GM06990 (cell line): ENCODE measurements around the gene GARIN1A.

Experiments
- DNase-seq: peaks from one replicate; pipeline ENCODE4 v3.0.0-alpha.2; 2011; ENCODE audit not compliant: insufficient read length; ENCODE audit errors: extremely low read depth
- H3K27me3 ChIP-seq: replicated peaks from 2 replicates; pipeline ENCODE4 v1.6.0; 2011; ENCODE audit warnings: low read length; ENCODE audit not compliant: control insufficient read depth, insufficient read depth
- H3K36me3 ChIP-seq: 2 replicates; pipeline ENCODE4 v1.5.1; 2011; ENCODE audit warnings: low read length; ENCODE audit not compliant: control insufficient read depth, insufficient read depth
- H3K4me3 ChIP-seq: replicated peaks from 2 replicates; pipeline ENCODE4 v1.5.1; 2011; ENCODE audit warnings: low read depth, mild to moderate bottlenecking, control low read depth, low read length
- TF ChIP-seq, protein P1 (sequence below): IDR thresholded peaks from 2 replicates; pipeline ENCODE4 v1.5.1; 2011; ENCODE audit warnings: low read length, control low read depth, mild to moderate bottlenecking, inconsistent platforms; ENCODE audit not compliant: insufficient read depth, poor library complexity, severe bottlenecking

The GARIN1A gene

DNA sequence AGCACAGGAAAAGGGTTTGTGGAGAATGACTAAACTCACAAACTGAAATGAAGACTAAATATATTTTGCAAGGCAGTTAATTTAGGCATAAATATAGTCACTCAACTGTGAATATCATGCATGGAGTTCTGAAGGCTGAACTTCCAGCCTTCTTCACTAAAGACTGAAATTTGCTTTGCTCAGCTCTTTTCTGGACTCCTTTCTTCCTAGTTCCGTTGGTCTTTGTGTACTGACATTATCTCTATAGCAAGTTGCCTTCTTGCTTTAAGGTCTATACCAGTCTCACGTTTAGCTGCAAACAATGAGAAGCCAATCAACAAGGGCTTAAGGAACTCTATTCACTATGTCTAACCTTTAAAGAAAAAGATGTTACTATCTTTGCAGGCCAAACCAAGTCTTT is 22.6 kb downstream of the GARIN1A start:
- no peaks in the 10 kb centered on the region; the same call in 1 of the 2 replicates for H3K27me3 ChIP-seq
- no peak overlapping the region for H3K4me3 ChIP-seq
- TF ChIP-seq, protein P1, sequence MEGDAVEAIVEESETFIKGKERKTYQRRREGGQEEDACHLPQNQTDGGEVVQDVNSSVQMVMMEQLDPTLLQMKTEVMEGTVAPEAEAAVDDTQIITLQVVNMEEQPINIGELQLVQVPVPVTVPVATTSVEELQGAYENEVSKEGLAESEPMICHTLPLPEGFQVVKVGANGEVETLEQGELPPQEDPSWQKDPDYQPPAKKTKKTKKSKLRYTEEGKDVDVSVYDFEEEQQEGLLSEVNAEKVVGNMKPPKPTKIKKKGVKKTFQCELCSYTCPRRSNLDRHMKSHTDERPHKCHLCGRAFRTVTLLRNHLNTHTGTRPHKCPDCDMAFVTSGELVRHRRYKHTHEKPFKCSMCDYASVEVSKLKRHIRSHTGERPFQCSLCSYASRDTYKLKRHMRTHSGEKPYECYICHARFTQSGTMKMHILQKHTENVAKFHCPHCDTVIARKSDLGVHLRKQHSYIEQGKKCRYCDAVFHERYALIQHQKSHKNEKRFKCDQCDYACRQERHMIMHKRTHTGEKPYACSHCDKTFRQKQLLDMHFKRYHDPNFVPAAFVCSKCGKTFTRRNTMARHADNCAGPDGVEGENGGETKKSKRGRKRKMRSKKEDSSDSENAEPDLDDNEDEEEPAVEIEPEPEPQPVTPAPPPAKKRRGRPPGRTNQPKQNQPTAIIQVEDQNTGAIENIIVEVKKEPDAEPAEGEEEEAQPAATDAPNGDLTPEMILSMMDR = no peak
- no peaks in the 10 kb centered on the region for H3K36me3 ChIP-seq
- DNase-seq = no peak

DNA sequence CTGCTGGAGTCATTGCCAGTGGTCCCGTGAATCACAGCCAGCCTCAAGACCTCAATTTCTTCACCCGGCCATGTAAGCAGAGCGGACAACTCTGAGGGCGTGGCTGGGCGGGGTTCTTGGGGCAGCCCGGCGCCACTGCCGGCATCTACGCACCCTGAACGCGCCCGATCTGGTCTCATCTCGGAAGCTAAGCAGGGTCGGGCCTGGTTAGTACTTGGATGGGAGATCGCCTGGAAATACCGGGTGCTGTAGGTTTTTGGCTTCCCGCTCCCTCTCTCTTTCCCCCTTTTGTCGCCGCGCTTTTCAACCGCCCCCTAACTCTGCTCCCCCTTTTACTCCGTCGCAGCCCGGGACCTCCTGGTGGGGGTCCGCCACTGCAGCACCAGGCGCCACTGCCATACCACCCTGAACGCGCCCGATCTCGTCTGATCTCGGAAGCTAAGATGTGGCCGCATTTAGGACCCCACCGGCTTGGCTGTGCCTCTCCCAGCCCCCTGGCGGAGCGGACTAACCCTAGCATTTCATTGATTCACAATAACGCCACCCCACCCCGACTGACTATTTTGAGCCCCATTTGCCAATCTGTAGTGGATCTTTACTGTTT is 25.3 kb downstream of the GARIN1A start:
- Histone ChIP-seq H3K4me3 (peak overlapping the region; percentile 55), H3K27me3 (no peaks in the 10 kb centered on the region; the same call in 1 of the 2 replicates), H3K36me3 (no peaks in the 10 kb centered on the region)
- peak; percentile 80 for DNase-seq
- TF ChIP-seq, protein P1 = peak; percentile 35

DNA sequence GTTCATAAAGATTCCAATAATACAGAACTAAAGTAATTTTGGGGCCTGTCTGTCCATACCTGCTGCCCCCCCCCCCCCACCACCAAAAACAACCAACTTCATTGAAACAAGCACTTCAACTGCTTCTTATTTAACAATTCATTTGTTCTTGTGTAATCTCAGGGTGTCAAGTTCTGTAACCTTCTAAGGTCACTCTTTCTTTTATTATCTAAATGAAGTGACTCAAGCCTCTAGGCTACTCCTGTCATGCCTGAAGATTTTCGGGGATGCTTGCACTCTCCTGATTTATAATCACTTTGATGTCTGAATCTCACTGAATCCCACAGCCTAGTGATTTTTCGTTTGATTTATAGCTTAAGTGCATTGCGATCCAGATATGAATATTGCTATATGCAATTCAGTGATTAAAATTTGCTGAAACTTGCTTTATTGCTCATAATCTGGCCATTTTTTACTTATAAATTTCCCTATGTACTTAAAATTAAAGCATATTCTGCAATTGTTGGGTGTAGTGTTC is 27.2 kb downstream of the GARIN1A start:
- TF ChIP-seq, protein P1 = no peak
- H3K4me3 ChIP-seq = no peak overlapping the region

DNA sequence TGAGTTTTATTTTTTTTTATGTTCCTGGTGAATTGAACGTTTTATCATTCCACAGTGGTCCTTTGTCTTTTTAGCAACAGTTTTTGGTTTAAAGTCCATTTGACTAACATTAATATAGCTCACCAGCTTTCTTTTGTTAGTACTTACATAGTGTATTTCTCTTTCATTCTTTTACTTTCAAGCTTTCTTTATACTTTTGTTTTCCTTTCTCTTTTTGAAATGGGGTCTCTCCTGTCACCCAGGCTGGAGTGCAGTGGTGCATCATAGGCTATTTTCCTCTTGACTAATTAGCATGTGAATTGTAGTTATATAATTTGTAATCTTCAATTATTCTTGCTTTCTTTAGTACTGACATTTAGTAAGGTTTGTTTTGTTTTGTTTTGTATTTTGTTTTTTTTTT is 27.8 kb downstream of the GARIN1A start:
- TF ChIP-seq, protein P1 = no peak

More for the DNA sequence above, 27.2 kb downstream of the GARIN1A start:
- H3K27me3 ChIP-seq = no peaks in the 10 kb centered on the region; the same call in 1 of the 2 replicates
- H3K36me3 ChIP-seq = no peaks in the 10 kb centered on the region
- DNase-seq = no peak

DNA sequence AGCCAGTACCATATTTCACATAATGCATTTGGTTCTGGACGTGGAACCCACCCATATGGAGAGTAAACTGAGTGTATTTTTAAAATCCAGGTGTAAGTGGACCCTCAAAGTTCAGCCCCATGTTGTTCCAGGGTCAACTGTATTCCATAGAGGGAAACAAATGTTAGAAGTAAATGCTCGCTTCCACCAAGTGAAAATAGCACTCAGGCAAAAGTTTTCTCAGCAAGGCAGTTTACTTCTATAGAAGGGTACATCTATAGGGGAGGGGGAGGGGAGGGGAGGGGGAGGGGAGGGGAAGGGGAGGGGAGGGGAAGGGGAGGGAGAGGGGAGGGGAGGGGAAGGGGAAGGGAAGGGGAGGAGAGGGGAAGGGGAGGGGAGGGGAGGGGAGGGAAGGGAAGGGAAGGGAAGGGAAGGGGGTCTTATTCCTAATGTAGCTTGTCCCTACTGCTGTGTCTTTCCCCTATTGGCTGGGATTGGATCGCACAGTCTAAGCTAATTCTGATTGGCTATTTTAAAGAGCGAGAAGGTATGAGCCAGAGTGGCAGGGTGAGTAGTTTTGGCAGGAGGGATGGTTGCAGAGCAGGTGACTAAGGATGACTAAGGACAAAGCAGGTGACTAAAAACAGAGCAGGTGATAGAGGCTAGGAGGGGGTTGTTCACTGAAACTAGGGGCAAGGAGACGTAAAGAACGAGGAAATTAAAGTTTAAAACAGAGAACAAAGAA is 29.1 kb downstream of the GARIN1A start:
- H3K4me3 ChIP-seq = no peak overlapping the region
- no peaks in the 10 kb centered on the region; the same call in none of the 2 replicates for H3K27me3 ChIP-seq
- no peaks in the 10 kb centered on the region for H3K36me3 ChIP-seq
- no peak for DNase-seq
- TF ChIP-seq, protein P1 = no peak

More for the DNA sequence above, 27.8 kb downstream of the GARIN1A start:
- Histone ChIP-seq H3K27me3 (no peaks in the 10 kb centered on the region; the same call in 1 of the 2 replicates), H3K36me3 (no peaks in the 10 kb centered on the region), H3K4me3 (no peak overlapping the region)
- no peak for DNase-seq
